Memory B cell (primary cell): ENCODE measurements around the gene DENND1A.

Experiments
- ATAC-seq: fragments of 150-1000 bp; cut with Tn5 transposase; 2 replicates; pipeline ENCODE4 v1.10.0; 2021; ENCODE audit warnings: low read depth, mild to moderate bottlenecking, moderate library complexity
- DNase-seq, 2 donors: peaks; one replicate each; pipeline ENCODE4 v3.0.0; 2022; ENCODE audit warnings: low spot score in 2 of 2
- H3K27ac Mint-ChIP-seq: one replicate; pipeline ENCODE4 v1.8.0; 2022; ENCODE audit warnings: mild to moderate bottlenecking, moderate library complexity, mixed read lengths
- H3K27me3 Mint-ChIP-seq: one replicate; pipeline ENCODE4 v1.8.0; 2022; ENCODE audit warnings: mixed read lengths
- H3K36me3 Mint-ChIP-seq: one replicate; pipeline ENCODE4 v1.8.0; 2022; ENCODE audit warnings: mild to moderate bottlenecking, mixed read lengths
- H3K4me1 Mint-ChIP-seq: one replicate; pipeline ENCODE4 v1.8.0; 2022; ENCODE audit warnings: mixed read lengths
- H3K4me3 Mint-ChIP-seq: one replicate; pipeline ENCODE4 v1.8.0; 2022; ENCODE audit warnings: mild to moderate bottlenecking, moderate library complexity, mixed read lengths
- H3K9me3 Mint-ChIP-seq: one replicate; pipeline ENCODE4 v1.8.0; 2022; ENCODE audit warnings: mixed read lengths

The DENND1A gene

GRCh38 chr9:123525424-123525823 lies 404.5 kb downstream of the DENND1A start:
- DNase-seq (no peak), ATAC-seq (no peak)
- Mint-ChIP-seq H3K4me1 (no peaks in the 10 kb centered on the region), H3K27ac (no peak overlapping the region), H3K36me3 (peaks cover 12% of the 10 kb centered on the region), H3K27me3 (no peaks in the 10 kb centered on the region), H3K4me3 (no peak overlapping the region), H3K9me3 (peaks cover 4% of the 10 kb centered on the region)

- H3K9me3 Mint-ChIP-seq: peaks cover under 1% of the 10 kb centered on the region
- ATAC-seq (no peak), DNase-seq (no peak)
- no peaks in the 10 kb centered on the region for H3K27me3 Mint-ChIP-seq
- H3K4me3 Mint-ChIP-seq: no peak overlapping the region
- no peak overlapping the region for H3K27ac Mint-ChIP-seq
- H3K36me3 Mint-ChIP-seq: peaks cover 8% of the 10 kb centered on the region
- no peaks in the 10 kb centered on the region for H3K4me1 Mint-ChIP-seq
These were observed 405.1 kb downstream of the DENND1A start for GRCh38 chr9:123524866-123525265.

- Mint-ChIP-seq H3K4me1 (no peaks in the 10 kb centered on the region), H3K27ac (no peak overlapping the region), H3K27me3 (no peaks in the 10 kb centered on the region), H3K36me3 (peaks cover 4% of the 10 kb centered on the region), H3K4me3 (no peak overlapping the region), H3K9me3 (no peaks in the 10 kb centered on the region)
- DNase-seq (no peak), ATAC-seq (no peak)
These were observed 406.1 kb downstream of the DENND1A start for GRCh38 chr9:123523845-123524244.

- no peak overlapping the region for H3K4me3 Mint-ChIP-seq
- no peak for ATAC-seq
- H3K9me3 Mint-ChIP-seq: no peaks in the 10 kb centered on the region
- H3K27ac Mint-ChIP-seq: no peak overlapping the region
- DNase-seq: no peak
- no peaks in the 10 kb centered on the region for H3K27me3 Mint-ChIP-seq
- H3K36me3 Mint-ChIP-seq: no peaks in the 10 kb centered on the region
- no peaks in the 10 kb centered on the region for H3K4me1 Mint-ChIP-seq
These were observed 406.9 kb downstream of the DENND1A start for GRCh38 chr9:123523001-123523400.

GRCh38 chr9:123522251-123522650 lies 407.7 kb downstream of the DENND1A start:
- Mint-ChIP-seq H3K4me1 (no peaks in the 10 kb centered on the region), H3K9me3 (no peaks in the 10 kb centered on the region), H3K27ac (no peak overlapping the region), H3K27me3 (no peaks in the 10 kb centered on the region), H3K4me3 (no peak overlapping the region), H3K36me3 (no peaks in the 10 kb centered on the region)
- ATAC-seq (no peak), DNase-seq (no peak)

- no peaks in the 10 kb centered on the region for H3K4me1 Mint-ChIP-seq
- peaks cover 13% of the 10 kb centered on the region for H3K36me3 Mint-ChIP-seq
- no peaks in the 10 kb centered on the region for H3K9me3 Mint-ChIP-seq
- DNase-seq (no peak), ATAC-seq (no peak)
- no peak overlapping the region for H3K4me3 Mint-ChIP-seq
- H3K27ac Mint-ChIP-seq: no peak overlapping the region
- no peaks in the 10 kb centered on the region for H3K27me3 Mint-ChIP-seq
These were observed 411.6 kb downstream of the DENND1A start for GRCh38 chr9:123518338-123518737.

- Mint-ChIP-seq H3K27me3 (no peaks in the 10 kb centered on the region), H3K4me1 (no peaks in the 10 kb centered on the region), H3K4me3 (no peak overlapping the region), H3K9me3 (no peaks in the 10 kb centered on the region), H3K36me3 (peaks cover 13% of the 10 kb centered on the region), H3K27ac (no peak overlapping the region)
- DNase-seq (no peak), ATAC-seq (no peak)
These were observed 412.4 kb downstream of the DENND1A start for GRCh38 chr9:123517512-123517911.

GRCh38 chr9:123514766-123515165 lies 415.2 kb downstream of the DENND1A start:
- peaks cover 24% of the 10 kb centered on the region for H3K36me3 Mint-ChIP-seq
- DNase-seq (no peak), ATAC-seq (no peak)
- H3K4me3 Mint-ChIP-seq: no peak overlapping the region
- H3K27ac Mint-ChIP-seq: no peak overlapping the region
- no peaks in the 10 kb centered on the region for H3K9me3 Mint-ChIP-seq
- no peaks in the 10 kb centered on the region for H3K27me3 Mint-ChIP-seq
- no peaks in the 10 kb centered on the region for H3K4me1 Mint-ChIP-seq

- H3K27me3 Mint-ChIP-seq: no peaks in the 10 kb centered on the region
- no peaks in the 10 kb centered on the region for H3K4me1 Mint-ChIP-seq
- ATAC-seq (no peak), DNase-seq (no peak)
- H3K4me3 Mint-ChIP-seq: no peak overlapping the region
- no peaks in the 10 kb centered on the region for H3K9me3 Mint-ChIP-seq
- peaks cover 27% of the 10 kb centered on the region for H3K36me3 Mint-ChIP-seq
- no peak overlapping the region for H3K27ac Mint-ChIP-seq
These were observed 416.4 kb downstream of the DENND1A start for GRCh38 chr9:123513554-123513953.

GRCh38 chr9:123511326-123512277 lies 418.3 kb downstream of the DENND1A start:
- H3K27me3 Mint-ChIP-seq: no peaks in the 10 kb centered on the region
- H3K36me3 Mint-ChIP-seq: peaks cover 27% of the 10 kb centered on the region
- DNase-seq (no peak), ATAC-seq (no peak)
- H3K4me3 Mint-ChIP-seq: no peak overlapping the region
- no peaks in the 10 kb centered on the region for H3K4me1 Mint-ChIP-seq
- H3K27ac Mint-ChIP-seq: no peak overlapping the region
- H3K9me3 Mint-ChIP-seq: no peaks in the 10 kb centered on the region

- Mint-ChIP-seq H3K9me3 (no peaks in the 10 kb centered on the region), H3K27me3 (no peaks in the 10 kb centered on the region), H3K36me3 (peaks cover 20% of the 10 kb centered on the region), H3K27ac (no peak overlapping the region), H3K4me1 (no peaks in the 10 kb centered on the region), H3K4me3 (no peak overlapping the region)
- no peak for ATAC-seq
- no peak for DNase-seq
These were observed 420.3 kb downstream of the DENND1A start for GRCh38 chr9:123509646-123510045.

- H3K4me3 Mint-ChIP-seq: no peak overlapping the region
- DNase-seq (no peak), ATAC-seq (no peak)
- H3K27ac Mint-ChIP-seq: no peak overlapping the region
- no peaks in the 10 kb centered on the region for H3K4me1 Mint-ChIP-seq
- H3K9me3 Mint-ChIP-seq: no peaks in the 10 kb centered on the region
- H3K36me3 Mint-ChIP-seq: peaks cover 18% of the 10 kb centered on the region
- H3K27me3 Mint-ChIP-seq: no peaks in the 10 kb centered on the region
These were observed 421.9 kb downstream of the DENND1A start for GRCh38 chr9:123508048-123508447.

GRCh38 chr9:123505496-123505895 lies 424.4 kb downstream of the DENND1A start:
- Mint-ChIP-seq H3K36me3 (peaks cover 22% of the 10 kb centered on the region), H3K27me3 (no peaks in the 10 kb centered on the region), H3K4me3 (no peak overlapping the region), H3K9me3 (no peaks in the 10 kb centered on the region), H3K4me1 (no peaks in the 10 kb centered on the region), H3K27ac (no peak overlapping the region)
- no peak for ATAC-seq
- no peak for DNase-seq

- H3K27ac Mint-ChIP-seq: no peak overlapping the region
- H3K4me1 Mint-ChIP-seq: no peaks in the 10 kb centered on the region
- H3K9me3 Mint-ChIP-seq: no peaks in the 10 kb centered on the region
These were observed 429.6 kb downstream of the DENND1A start for GRCh38 chr9:123500336-123500735.

GRCh38 chr9:123497830-123498229 lies 432.1 kb downstream of the DENND1A start:
- DNase-seq (no peak), ATAC-seq (no peak)
- no peaks in the 10 kb centered on the region for H3K9me3 Mint-ChIP-seq
- H3K27me3 Mint-ChIP-seq: no peaks in the 10 kb centered on the region
- H3K4me3 Mint-ChIP-seq: no peak overlapping the region
- H3K36me3 Mint-ChIP-seq: peaks cover 9% of the 10 kb centered on the region
- no peaks in the 10 kb centered on the region for H3K4me1 Mint-ChIP-seq
- no peak overlapping the region for H3K27ac Mint-ChIP-seq

More at GRCh38 chr9:123500336-123500735, 429.6 kb downstream of the DENND1A start:
- ATAC-seq (no peak), DNase-seq (no peak)
- Mint-ChIP-seq H3K4me3 (no peak overlapping the region), H3K27me3 (no peaks in the 10 kb centered on the region), H3K36me3 (peaks cover 15% of the 10 kb centered on the region)
